Endothelial cell (in vitro differentiated cells): Measurements from ENCODE around the gene RDH16. TPM values are rescaled to one million over a fixed set of nuclear protein-coding genes. Genes with fewer than 3 reads are reported as not detected.
"Not testable (repeated sequence)": the region's sequence is repeated elsewhere in the genome, so short reads cannot be mapped to it uniquely, and the experiment has no call there.

Source experiments
- DNase-seq: peaks from one replicate; pipeline ENCODE4 v3.0.0; 2021; ENCODE audit warnings: low spot score
- H3K27ac Mint-ChIP-seq: one replicate; pipeline ENCODE4 v1.8.0; 2021; ENCODE audit warnings: mixed read lengths, inconsistent platforms; ENCODE audit not compliant: unreplicated experiment
- H3K27me3 Mint-ChIP-seq: one replicate; pipeline ENCODE4 v1.8.0; 2021; ENCODE audit warnings: mild to moderate bottlenecking, moderate library complexity, mixed read lengths, inconsistent platforms; ENCODE audit not compliant: unreplicated experiment
- H3K36me3 Mint-ChIP-seq: one replicate; pipeline ENCODE4 v1.8.0; 2021; ENCODE audit warnings: mild to moderate bottlenecking, low read depth, mixed read lengths, inconsistent platforms; ENCODE audit not compliant: unreplicated experiment
- H3K4me1 Mint-ChIP-seq: one replicate; pipeline ENCODE4 v1.8.0; 2021; ENCODE audit warnings: mild to moderate bottlenecking, mixed read lengths, inconsistent platforms; ENCODE audit not compliant: unreplicated experiment
- H3K4me3 Mint-ChIP-seq: one replicate; pipeline ENCODE4 v1.8.0; 2021; ENCODE audit warnings: mild to moderate bottlenecking, mixed read lengths, inconsistent platforms; ENCODE audit not compliant: unreplicated experiment
- H3K9me3 Mint-ChIP-seq: one replicate; pipeline ENCODE4 v1.8.0; 2021; ENCODE audit warnings: mixed read lengths, inconsistent platforms; ENCODE audit not compliant: unreplicated experiment
- total RNA-seq: library from RNA; stranded (reverse); fragmentation: NEBNext Ultra II Directional; extraction: Animal tissue kit (Norgen Biotek cat#: 25700); gene quantifications from one replicate; pipeline ENCODE4 v1.2.1, GENCODE V29; 2021; ENCODE audit not compliant: unreplicated experiment
- TF ChIP-seq, protein P1 (sequence below): fragments of 200-600 bp; sonication (generic); IDR thresholded peaks from one replicate; pipeline ENCODE4 v1.5.0; 2021; ENCODE audit warnings: antibody characterized with exemption; ENCODE audit not compliant: unreplicated experiment

The RDH16 gene
- total RNA-seq, 1 donor from 2014 or later: 0.82 TPM

DNA sequence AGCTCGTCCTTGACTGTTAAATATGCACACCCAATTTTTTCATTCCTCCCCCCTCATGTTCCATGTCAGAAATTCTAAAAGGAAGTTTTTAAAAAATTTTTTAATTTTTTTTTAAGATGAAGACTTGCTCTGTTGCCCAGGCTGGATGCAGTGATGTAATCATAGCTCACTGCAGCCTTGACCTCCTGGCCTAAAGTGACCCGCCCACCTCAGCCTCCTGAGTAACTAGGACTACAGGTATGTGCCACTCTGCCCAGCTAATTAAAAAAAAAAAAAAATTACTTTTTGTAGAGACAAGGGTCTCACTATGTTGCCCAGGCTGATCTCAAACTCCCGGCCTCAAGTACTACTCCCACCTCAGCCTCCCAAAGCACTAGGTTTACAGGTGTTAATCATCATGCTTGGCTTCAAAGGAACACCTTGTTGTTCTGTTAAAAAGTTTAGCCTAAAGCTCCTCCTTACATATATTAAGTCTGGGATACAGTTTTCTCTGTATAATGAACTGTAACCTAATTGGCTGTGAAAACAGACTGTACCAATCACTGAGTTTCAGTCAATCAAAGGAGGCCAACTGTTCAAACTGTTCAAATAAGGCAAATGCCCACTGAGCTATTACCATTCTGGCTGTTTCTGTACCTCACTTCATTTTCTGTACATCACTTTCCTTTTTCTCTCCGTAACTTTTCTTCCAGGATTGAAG, 41.0 kb downstream of the RDH16 start:
- Mint-ChIP-seq H3K36me3 (peaks cover 3% of the 10 kb centered on the region), H3K27me3 (no peaks in the 10 kb centered on the region), H3K9me3 (peaks cover 4% of the 10 kb centered on the region), H3K27ac (no peak overlapping the region), H3K4me3 (no peak overlapping the region), H3K4me1 (no peaks in the 10 kb centered on the region)
- DNase-seq: no peak
- TF ChIP-seq, protein P1, sequence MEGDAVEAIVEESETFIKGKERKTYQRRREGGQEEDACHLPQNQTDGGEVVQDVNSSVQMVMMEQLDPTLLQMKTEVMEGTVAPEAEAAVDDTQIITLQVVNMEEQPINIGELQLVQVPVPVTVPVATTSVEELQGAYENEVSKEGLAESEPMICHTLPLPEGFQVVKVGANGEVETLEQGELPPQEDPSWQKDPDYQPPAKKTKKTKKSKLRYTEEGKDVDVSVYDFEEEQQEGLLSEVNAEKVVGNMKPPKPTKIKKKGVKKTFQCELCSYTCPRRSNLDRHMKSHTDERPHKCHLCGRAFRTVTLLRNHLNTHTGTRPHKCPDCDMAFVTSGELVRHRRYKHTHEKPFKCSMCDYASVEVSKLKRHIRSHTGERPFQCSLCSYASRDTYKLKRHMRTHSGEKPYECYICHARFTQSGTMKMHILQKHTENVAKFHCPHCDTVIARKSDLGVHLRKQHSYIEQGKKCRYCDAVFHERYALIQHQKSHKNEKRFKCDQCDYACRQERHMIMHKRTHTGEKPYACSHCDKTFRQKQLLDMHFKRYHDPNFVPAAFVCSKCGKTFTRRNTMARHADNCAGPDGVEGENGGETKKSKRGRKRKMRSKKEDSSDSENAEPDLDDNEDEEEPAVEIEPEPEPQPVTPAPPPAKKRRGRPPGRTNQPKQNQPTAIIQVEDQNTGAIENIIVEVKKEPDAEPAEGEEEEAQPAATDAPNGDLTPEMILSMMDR: no peak

GRCh38 chr12:56914724-56915123, 42.7 kb downstream of the RDH16 start:
- TF ChIP-seq, protein P1: no peak
- no peak overlapping the region for H3K27ac Mint-ChIP-seq
- H3K36me3 Mint-ChIP-seq: peaks cover 4% of the 10 kb centered on the region
- H3K9me3 Mint-ChIP-seq: peaks cover 12% of the 10 kb centered on the region
- H3K4me1 Mint-ChIP-seq: no peaks in the 10 kb centered on the region
- H3K27me3 Mint-ChIP-seq: no peaks in the 10 kb centered on the region
- no peak for DNase-seq
- H3K4me3 Mint-ChIP-seq: peak overlapping the region; percentile 23

GRCh38 chr12:56914256-56914655, 43.2 kb downstream of the RDH16 start:
- no peak overlapping the region for H3K4me3 Mint-ChIP-seq
- TF ChIP-seq, protein P1: no peak
- peaks cover 6% of the 10 kb centered on the region for H3K36me3 Mint-ChIP-seq
- DNase-seq: no peak
- H3K9me3 Mint-ChIP-seq: peaks cover 14% of the 10 kb centered on the region
- no peak overlapping the region for H3K27ac Mint-ChIP-seq
- no peaks in the 10 kb centered on the region for H3K4me1 Mint-ChIP-seq
- H3K27me3 Mint-ChIP-seq: no peaks in the 10 kb centered on the region

DNA sequence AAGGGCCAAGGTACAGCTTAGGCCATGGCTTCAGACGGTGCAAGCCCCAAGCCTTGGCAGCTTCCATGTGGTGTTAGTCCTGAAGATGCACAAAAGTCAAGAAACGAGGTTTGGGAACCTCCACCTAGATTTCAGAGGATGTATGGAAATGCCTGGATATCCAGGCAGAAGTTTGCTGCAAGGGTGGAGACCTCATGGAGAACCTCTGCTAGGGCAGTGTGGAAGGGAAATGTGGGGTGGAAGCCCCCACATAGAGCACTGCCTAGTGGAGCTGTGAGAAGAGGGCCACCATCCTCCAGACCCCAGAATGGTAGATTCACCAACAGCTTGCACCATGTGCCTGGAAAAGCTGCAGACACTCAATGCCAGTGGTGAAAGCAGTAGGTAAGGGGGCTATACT, 48.0 kb downstream of the RDH16 start:
- peaks cover 21% of the 10 kb centered on the region for H3K9me3 Mint-ChIP-seq

GRCh38 chr12:56908136-56908535, 49.3 kb downstream of the RDH16 start:
- no peak for DNase-seq
- Mint-ChIP-seq H3K27me3 (peaks cover 2% of the 10 kb centered on the region), H3K27ac (no peak overlapping the region), H3K4me3 (no peak overlapping the region), H3K9me3 (peaks cover 25% of the 10 kb centered on the region), H3K36me3 (peaks cover 13% of the 10 kb centered on the region), H3K4me1 (no peaks in the 10 kb centered on the region)
- TF ChIP-seq, protein P1: no peak

More for the DNA sequence above, 48.0 kb downstream of the RDH16 start:
- H3K4me3 Mint-ChIP-seq, H3K27ac Mint-ChIP-seq, H3K27me3 Mint-ChIP-seq, DNase-seq, H3K4me1 Mint-ChIP-seq: not testable (repeated sequence)
- peaks cover 13% of the 10 kb centered on the region for H3K36me3 Mint-ChIP-seq
